OCI-LY7 (cell line): ENCODE measurements around the gene HS3ST3A1.

Experiments
- CTCF ChIP-seq: fragments of 200-600 bp; sonication (generic); conservative IDR thresholded peaks from 2 replicates; pipeline ENCODE4 v1.5.1; 2014; ENCODE audit warnings: mild to moderate bottlenecking, antibody characterized with exemption, low read length, moderate library complexity, mixed read lengths
- EZH2phosphoT487 ChIP-seq: fragments of 200-600 bp; sonication (generic); IDR thresholded peaks from 2 replicates; pipeline ENCODE4 v1.6.1; 2018; ENCODE audit warnings: low read depth, borderline replicate concordance, mild to moderate bottlenecking, mixed run types, antibody characterized with exemption, low read length, moderate library complexity, mixed read lengths

DNA sequence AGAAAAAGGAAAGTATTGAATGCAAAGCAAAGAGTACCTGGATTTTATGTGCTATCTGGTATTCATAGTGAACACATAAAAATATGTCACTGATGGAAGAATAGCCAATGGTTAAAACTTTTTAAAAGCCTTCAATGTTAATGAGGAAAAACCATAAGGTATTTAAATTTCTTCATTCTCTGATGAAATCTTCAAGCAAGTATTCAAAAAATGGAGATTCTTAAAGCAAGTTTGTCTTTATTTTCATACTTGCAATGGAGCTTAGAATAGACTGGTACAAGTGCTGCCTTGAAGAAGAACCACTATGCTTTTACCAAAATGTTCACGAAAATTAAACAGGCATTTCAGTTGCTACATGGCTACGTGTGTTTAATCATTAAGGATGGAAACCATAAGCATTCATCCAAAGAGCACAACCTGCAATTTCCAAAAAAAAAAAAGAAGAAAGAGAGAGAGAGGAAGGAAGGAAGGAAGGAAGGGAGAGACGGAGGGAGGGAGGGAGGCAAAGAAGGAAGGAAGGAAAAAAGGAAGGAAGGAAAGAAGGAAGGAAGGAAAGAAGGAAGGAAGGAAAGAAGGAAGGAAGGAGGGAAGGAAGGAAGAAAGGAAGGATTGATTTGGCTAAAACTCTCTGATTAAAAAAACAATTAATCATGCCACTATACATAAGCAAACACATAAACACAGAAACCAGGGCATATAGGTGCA lies 17.6 kb downstream of the HS3ST3A1 start:
- TF ChIP-seq CTCF (no peak), EZH2phosphoT487 (no peak)
